HG03354 (cell line): ENCODE measurements around the gene SULT1A2.
"Not testable (repeated sequence)": the region's sequence is repeated elsewhere in the genome, so short reads cannot be mapped to it uniquely, and the experiment has no call there.

Source experiments
- ATAC-seq: cut with Tn5 transposase; IDR thresholded peaks from one replicate; pipeline ENCODE4 v1.9.1; 2021; ENCODE audit warnings: mild to moderate bottlenecking; ENCODE audit not compliant: unreplicated experiment, poor library complexity, severe bottlenecking

The SULT1A2 gene

DNA sequence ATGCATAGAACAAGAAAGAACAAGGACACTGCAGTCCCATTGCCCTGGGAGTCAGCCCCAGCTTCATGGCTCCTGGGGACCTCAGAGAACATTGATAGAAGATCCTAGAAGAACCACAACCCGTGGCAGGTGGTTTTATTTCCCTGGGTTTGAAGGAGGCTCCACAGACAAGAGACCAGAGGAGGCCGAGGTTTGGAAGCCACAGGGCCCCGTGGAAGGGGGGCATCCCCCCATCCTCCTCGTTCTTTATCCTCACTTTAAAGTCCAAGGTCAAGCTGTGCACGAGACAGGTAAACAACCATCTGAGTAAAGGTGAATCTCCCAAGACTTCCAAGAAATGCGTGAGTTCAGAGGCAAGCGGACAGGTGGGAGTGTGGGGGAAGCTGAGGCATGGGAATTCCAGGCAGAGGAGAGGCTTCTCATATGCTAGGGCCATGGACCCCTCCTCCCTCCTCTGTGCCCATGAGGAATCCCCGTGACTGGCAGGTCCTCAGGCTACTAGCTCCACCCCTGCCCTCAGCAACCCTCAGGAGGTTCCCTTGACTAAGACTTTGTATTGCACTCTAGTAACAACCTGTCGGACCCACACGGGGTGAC is 13.8 kb upstream of the SULT1A2 start:
- ATAC-seq, result no peak

DNA sequence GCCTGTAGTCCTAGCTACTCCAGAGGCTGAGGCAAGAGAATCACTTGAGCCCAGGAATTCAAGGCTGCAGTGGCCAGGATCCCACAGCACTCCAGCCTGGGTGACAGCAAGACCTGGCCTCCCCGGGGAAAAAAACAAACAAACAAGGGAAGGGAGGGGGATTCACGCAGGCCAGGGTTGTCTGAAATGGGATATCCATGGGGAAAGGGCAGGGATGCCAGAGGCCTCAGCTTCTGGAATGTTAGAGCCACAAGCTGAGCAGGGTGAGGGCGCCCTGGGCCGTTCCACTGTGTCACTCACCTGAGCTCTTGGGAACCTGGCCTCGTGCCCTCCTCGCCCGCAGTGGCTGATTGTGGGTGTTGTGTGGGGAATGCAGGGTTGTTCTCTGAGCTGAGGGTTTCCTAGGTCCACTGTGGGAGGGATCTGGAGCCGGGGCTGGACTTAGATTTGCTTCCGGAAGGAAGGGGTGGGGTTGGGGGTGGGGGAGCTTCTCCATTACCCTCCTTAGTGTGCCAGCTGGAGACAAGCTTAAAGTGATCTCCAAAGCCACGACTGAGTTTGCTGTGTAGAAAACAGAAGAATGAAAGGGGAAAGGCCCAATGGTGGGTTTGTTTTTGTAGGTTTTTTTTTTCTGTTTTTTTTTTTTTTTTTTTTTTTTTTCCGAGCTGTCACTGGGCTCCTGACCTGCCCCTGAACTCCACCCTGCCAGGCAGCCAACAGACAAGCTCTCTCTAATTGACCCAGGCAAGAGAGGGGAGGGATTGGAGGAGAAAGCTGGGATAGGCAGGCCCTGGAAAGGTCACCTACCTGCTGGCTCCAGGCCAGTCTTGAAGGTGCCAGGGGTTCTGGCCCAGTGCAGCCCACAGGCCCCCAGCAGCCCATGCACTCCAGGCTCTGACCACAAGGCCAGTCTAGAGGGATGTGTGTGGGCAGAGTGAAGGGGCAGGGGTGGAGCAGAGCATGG is 13.1 kb upstream of the SULT1A2 start, which contains the start of gene SULT1A1:
Gene SULT1A1, minus strand, starts transcription at position 414 of the 964 bp plus-strand sequence. CDS start 1,189 bp downstream, outside the sequence.
- no peak for ATAC-seq

DNA sequence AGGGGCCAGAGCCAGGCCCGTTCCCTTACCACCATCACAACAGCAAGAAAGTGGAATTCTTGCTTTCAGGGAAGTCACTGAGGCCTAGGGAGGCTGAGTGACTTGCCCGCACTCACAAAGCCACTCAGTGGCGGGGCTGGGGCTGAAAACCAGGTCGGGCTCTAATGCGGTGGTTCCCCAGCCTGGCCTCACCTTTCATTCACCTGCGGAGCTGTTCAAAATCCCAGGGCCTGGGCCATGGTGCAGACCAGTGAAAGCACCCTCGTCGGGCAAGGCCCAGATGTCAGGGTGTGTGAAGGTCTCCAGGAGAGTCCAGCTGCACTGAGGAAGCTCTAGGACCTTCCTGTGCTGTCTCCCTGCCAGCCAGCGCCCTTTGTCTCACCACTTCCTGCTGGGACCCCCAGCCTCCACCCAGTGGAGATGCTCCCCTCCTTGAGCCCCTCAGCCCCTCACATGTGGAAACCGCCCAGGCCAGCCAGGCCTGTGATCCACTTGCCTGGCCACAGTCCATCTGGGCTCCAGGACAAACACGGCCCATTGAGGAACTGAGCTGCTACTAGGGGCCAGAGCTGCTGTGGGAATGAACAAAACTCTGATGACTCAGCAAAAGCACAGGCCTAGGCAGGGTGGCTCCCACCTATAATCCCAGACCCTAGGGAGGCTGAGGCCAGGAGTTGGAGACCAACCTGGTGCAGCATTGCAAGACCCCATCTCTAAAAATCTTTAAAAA is 12.2 kb upstream of the SULT1A2 start:
- ATAC-seq, result not testable (repeated sequence)

DNA sequence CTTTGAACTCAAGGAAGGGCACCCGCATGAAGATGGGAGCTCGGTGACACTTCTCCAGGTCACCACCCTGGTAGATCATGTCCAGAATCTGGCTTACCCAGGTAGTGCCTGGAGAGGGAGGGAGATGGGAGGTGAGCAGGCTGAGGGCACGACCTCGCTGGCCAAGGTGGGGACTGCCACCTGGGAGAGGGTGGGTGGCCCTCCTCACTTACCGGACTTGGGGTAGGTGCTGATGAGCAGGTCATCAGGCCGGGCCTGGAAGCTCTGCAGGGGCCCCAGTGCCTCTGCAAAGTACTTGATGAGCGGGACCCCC is 11.6 kb upstream of the SULT1A2 start:
- not testable (repeated sequence) for ATAC-seq

DNA sequence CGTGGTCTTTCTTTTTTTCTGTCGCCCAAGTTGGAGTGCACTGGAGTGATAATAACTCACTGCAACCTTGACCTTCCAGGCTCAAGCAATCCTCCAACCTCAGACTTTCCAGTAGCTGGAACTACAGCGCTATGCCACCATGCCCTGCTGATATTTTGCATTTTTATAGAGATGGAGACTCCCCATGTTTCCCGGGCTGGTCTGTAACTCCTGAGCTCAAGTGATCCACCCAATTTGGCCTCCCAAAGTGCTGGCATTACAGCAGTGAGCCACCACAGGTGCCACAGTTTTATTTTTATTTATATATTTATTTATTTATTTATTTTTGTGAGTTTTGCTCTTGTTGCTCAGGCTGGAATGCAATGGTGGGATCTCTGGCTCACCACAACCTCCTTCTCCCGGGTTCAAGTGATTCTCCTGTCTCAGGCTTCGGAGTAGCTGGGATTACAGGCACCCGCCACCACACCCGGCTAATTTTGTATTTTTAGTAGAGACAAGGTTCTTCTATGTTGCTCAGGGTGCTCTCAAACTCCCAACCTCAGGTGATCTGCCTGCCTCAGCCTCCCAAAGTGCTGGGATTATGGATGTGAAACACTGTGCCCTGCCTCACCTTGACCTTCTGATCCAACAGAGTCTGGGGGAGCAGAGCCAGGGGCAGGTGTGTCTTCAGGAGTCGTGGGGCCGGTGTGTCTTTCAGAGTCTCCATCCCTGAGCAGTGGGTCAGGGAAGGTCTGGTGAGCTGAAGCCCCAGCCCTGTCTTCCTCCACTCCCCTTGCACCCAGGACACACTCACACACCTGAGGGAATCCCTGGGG is 11.0 kb upstream of the SULT1A2 start:
- not testable (repeated sequence) for ATAC-seq

DNA sequence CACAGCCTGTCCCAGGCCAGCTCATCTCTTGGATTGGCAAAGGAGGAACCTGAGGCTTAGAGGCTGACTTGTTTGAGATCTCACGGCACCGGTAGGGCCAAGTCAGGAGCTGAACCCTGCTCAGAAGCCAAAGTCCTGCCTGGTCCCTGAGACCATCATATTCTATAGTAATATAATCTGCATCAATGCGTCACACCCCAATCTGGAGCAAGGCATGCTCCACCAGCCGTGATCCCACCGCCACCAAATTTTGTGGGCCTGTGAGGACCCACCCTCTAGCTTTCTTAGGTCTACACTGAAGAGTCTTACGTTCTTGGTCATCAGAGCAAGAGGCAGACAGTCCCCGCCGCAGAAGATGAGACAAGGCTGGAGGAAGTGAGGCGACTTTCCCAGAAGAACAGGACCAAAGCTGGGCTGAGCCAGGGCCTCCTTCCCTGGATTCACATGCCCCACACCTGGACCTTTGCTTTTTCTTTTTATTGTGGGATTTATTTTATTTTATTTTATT is 10.3 kb upstream of the SULT1A2 start:
- ATAC-seq, result no peak

DNA sequence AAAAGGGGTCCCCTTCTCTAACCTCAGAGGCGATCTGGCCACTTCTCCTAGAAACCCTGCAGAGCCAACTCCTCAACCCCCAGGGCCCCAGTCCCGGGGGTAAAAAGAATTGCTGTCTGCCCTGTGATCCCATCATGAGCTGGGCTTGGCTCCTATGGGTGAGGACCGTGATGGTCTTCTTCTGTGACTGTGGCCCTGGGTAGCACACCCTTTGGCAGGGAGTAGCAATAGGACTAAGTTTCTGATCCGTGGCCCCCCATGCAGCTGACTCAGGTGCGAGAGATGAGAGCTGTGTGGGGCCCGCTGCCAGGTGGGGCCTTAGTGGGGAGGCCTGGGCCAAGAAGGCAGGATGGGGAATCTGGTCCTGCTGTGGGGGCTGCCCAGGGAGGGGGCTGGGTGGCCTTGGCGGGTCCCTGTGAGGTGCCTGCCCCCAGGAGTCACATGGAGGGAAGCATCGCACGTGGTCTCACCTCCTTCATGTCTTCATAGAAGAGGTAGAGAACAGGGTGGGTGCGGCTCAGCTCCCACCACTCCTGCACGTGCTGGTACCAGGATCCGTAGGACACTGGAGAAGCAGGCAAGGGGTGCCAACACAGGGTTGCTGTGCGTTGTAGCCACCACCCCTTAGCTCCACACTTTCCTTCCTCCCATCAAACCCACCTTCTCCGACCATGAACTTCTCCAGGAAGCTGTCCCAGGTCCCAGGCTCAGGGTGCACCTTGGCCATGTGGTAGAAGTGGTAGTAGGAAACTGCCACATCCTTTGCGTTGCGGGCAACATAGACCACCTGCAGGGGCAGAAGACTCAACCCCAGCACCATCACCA is 9.7 kb upstream of the SULT1A2 start:
- no peak for ATAC-seq

DNA sequence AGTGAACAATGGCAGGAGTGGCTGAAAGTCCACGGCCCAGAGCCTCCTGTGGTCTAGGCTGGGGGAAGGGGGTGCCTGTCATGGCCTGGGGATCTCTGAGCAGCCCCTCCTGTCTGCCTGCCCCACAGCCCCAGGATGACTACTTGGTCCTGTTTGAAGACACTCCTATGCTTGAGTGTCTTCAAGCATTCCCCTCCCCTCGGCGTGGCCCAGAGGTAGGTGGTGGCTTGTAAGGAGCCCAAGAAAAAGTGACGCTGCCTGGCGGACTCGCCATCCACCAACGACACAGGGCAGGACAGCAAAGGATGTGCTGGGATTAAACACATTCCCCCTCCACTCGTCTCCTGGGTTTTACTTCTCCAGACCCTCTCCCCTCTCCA is 7.3 kb upstream of the SULT1A2 start:
- ATAC-seq, result no peak

DNA sequence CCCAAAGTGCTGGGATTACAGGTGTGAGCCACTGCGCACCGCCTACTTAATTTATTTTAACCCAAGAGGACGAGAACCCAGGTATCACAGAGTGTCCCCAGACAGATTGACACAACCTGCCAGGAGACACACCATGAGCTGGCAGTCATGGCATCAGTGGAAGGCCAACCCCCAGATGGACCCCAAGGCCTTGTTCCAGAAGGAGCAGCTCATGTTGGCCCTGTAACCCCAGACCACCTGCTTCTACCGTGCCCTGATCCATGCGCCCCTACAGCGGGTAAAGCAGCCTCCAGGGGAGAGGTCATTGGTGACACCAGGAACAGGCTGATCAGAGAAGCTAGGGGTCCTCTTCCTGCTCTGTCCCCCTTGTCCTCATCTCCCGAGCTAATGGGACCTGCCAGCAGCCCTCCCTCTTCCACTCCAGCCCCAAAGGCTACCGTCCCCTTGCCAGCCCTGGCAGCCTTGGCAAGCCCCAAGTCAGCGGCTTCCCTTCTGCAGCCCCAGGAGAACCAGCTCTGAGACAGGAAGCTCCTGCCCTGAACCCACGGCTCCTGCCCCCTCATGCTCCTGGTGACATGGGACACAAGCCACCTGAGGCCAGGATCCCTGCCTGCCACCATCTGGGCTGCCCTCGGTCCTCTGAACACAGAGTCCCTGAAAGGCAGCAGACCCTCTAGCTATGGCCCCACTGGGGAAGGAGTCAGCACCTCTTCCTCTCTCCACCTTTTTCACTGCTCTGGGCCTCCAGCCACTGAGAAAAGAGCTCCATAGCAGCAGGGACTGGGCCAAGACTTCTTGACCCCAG is 6.7 kb upstream of the SULT1A2 start:
- ATAC-seq, result no peak

DNA sequence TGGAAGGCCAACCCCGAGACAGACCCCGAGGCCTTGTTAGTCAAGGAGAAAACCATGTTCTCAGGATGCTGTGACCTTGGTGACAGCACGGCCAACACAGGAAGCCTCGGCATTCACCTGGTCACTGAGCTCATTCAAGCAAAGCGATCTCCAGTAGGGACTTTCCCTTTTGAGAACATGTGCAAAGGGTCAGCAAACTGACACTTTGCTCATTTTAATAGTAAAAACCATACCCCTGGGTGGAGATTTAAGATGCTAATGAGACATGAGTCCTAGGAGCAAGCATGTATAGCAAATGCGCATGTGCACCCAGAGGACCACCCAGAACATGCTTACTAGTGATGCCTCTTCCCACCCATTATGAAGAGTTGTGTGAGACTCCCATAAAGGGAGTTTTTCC is 5.7 kb upstream of the SULT1A2 start:
- no peak for ATAC-seq

DNA sequence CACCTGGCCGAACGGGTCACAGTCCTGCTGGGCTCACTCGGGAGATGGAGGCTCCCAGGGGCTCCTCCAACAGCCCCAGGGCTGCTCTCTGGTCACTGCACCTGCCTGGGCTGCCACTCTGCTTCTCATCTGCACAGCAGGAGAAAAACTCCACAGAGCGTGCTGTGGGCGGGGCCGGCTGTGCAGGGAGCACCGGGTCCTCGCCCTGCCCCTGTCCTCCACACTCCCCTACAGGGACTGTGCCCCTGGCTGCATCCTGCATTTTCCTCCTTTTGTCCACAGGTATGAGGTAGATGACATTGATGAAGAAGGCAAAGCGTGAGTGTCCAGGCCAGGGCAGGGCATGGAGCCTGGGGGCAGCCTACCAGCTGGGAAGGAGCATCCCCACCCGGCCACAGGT is 5.2 kb upstream of the SULT1A2 start:
- not testable (repeated sequence) for ATAC-seq

DNA sequence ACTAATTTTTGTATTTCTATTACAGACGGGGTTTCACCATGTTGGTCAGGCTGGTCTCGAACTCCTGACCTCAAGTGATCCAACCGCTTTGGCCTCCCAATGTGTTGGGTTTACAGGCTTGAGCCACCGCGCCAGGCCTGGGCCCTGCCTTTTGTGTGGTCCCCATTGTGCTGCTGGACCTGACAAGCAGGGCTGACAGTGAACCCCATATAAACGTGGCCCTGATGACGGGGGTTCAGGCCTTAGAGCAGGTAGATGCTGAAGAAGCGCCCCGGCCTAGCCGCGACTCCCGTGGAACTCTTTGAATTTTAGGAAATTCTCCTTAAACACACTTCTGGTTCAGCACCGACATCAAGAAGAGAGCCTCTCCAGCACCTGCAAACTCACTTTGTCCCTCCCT is 4.7 kb upstream of the SULT1A2 start:
- not testable (repeated sequence) for ATAC-seq

DNA sequence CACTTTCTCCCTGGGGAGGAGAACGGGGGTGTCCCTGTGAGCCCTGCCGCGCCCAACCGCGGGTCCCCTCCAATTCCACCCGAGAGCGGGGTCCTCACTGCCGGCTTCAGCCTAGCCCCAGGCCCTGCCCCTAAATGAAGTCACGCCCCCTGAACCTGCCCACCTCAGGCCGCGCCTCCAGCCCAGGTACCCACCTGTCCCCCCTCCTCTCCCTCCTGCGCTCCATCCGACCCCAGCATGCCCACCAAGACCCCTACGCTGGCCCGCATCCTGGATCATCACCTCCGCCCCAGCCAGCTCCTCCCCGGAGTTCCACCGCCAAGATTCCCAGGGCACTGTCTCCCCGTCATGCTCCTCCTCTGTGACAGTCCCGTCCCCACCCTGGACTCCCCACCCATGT is 4.1 kb upstream of the SULT1A2 start:
- ATAC-seq, result not testable (repeated sequence)

DNA sequence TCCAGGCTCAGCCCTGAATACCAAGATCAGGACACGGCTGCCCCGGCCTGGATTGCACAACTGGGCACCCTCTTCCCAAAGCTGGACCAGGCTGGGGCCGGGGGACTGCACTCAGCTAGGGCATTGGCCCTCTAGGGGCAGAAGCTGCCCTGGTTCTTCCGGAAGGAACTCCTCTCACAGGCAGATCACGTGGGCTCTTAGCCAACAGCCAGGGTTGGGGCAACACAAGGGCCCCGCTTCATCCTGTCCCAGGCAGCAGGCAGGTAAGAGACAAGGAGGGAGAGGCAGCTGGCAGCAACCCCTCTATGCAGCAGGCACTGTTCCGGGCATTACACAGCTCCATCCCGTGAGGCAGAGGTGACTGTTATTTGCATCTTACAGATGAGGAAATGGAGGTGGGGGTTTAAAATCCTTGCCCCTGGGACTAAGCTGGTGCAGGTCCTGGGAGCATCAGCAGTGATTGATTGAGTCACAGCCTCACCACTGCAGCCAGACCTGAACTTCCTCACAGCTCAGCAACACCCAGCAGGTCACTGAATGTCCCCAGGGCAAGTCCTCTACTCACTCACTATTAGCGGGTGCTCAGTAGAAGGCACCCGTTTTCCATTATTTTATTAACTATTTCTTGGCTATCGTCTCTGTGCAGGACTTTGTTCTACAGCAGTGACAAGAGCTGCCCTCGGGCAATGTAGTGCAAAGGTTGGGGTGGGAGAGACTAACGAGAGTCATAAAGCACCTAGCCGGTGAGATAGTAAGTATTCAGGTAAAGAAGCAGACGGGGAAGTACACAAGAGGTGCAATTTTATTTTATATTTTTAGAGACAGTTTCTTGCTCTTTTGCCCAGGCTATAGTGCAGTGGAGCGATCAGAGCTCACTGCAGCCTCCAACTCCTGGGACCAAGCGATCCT is 2.8 kb upstream of the SULT1A2 start:
- peak; percentile 73 for ATAC-seq

DNA sequence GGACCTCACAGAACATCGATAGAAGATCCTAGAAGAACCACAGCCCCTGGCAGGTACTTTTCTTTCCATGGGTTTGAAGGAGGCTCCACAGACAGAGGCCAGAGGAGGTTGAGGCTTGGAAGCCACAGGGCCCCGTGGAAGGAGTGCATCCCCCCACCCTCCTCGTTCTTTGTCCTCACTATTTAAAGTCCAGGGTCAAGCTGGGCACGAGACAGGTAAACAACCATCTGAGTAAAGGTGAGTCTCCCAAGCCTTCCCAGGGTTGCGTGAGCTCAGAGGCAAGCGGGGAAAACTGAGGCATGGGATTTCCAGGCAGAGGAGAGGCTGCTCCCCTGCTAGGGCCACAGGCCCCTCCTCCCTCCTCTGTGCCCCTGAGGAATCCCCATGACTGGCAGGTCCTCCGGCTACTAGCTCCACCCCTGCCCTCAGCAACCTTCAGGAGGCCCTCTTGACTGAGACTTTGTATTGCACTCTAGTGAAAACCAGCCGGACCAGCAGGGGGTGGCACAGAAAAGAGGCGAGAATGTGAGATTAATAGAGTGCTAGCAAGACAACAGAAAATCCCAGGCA is 927 bp upstream of the SULT1A2 start:
- ATAC-seq, result no peak

DNA sequence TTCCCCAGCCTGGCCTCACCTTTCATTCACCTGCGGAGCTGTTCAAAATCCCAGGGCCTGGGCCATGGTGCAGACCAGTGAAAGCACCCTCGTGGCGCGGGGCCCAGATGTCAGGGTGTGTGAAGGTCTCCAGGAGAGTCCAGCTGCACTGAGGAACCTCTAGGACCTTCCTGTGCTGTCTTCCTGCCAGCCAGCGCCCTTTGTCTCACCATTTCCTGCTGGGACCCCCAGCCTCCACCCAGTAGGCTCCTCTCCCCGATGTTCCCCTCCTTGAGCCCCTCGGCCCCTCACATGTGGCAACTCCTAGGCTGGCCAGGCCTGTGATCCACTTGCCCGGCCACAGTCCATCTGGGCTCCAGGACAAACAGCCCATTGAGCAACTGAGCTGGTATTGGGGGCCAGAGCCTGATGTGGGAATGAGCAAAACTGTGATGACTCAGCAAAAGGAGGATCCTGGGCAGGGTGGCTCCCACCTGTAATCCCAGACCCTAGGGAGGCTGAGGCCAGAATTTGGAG is 677 bp downstream of the SULT1A2 start:
- no peak for ATAC-seq
